Mucosa of gallbladder (tissue), 1 donor: Measurements from ENCODE around the gene RNF149. TPM values are rescaled to one million over a fixed set of nuclear protein-coding genes. Genes with fewer than 3 reads are reported as not detected.
"Not testable (repeated sequence)": the region's sequence is repeated elsewhere in the genome, so short reads cannot be mapped to it uniquely, and the experiment has no call there.

Source experiments
- DNase-seq: peaks from one replicate; pipeline ENCODE4 v3.0.0-alpha.2; 2020; ENCODE audit warnings: low spot score
- total RNA-seq: library from RNA; stranded (reverse); gene quantifications from one replicate; pipeline ENCODE4 v1.2.1, GENCODE V29; 2021
- donor health status: DM: no; HTN: no; CAD: no.

Gene RNF149
- total RNA-seq, 1 donor from 2014 or later = 54.9 TPM

GRCh38 chr2:101255501-101255900, 53.0 kb downstream of the RNF149 start:
- no peak for DNase-seq

- no peak for DNase-seq
Observed at GRCh38 chr2:101253703-101254450, 54.6 kb downstream of the RNF149 start.

DNA sequence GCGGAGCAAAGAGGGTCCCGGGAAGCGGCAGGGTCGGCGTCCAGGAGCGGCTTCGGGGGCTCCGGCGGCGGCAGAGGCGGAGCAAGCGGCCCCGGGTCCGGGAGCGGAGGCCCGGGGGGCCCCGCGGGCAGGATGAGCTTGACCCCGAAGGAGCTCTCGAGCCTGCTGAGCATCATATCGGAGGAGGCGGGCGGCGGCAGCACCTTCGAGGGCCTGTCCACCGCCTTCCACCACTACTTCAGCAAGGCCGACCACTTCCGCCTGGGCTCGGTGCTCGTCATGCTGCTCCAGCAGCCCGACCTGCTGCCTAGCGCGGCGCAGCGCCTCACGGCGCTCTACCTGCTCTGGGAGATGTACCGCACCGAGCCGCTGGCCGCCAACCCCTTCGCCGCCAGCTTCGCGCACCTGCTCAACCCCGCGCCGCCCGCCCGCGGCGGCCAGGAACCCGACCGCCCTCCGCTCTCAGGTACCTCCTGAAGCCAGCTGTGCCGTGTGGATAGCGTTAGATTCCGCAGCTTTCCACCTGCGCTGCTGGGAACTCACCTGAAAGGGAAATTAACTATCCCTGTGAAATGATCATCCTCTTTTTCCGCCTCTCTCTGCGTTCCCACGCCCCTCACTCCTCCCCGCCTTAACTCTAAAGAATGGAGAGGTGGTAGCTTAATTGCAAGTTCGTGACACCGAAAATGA, 55.3 kb downstream of the RNF149 start:
- peak; percentile 61 for DNase-seq

DNA sequence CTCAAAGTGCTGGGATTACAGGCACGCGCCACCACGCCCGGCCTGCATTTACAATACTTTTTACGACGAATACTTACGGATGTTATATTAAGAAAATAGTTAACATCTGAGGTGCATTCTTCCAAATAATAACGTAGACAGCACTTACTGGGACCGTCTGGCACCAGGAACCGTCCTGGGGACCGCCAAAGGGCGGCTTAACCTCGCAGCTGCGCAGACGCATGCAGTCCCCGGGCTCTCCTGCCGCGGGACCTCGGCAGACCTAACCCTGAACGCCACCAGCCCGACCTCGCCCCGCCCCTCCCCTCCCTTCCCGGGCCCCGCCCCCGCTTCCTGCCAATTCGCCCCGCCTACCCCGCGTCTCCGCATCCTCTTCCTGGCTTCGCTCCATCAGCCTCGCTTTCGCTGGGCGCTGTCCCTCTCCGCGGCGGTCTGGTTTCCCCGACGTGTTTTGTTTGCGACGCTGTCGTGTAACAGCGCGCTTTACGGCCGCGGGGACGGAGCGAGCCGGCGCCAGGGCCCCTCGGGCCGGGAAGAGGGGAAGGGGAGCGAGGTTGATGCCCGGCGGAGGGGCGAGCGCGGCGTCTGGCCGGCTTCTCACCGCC, 56.0 kb downstream of the RNF149 start, which contains the start of gene CNOT11:
CNOT11 (plus strand) TSS at position 479 of the 605 bp plus-strand sequence; CDS start at position 558, 79 bp downstream.
- DNase-seq = peak; percentile 100

DNA sequence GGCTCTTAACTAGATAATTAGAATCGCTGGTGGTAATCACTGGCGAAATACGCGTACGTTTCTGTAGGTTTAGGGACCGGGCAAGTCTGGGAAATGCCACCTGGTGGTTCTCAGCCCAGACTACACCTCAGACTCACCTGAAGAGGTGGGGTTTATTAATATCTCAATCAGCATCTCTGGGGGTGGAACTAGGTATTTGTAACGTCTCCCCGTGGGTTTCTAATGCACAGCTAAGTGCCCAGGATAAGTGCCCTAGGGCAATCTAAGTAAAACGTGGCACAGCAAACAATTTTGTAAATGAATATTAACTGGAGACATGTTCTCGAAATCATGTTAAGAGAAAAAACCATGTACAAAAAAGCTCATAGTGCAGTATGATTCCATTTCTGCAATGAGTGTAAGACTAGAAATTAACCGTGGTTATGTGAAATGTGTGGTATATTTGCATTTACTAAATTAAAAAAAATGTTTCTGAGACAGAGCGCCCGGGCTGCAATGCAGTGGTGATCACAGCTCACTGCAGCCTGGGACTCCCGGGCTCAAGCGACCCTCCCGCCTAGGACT, 56.6 kb downstream of the RNF149 start:
- DNase-seq = peak; percentile 58

GRCh38 chr2:101251246-101251781, 57.2 kb downstream of the RNF149 start:
- not testable (repeated sequence) for DNase-seq

GRCh38 chr2:101249826-101250225, 58.7 kb downstream of the RNF149 start:
- DNase-seq = no peak

- DNase-seq = not testable (repeated sequence)
Observed at GRCh38 chr2:101248756-101249155, 59.7 kb downstream of the RNF149 start.

DNA sequence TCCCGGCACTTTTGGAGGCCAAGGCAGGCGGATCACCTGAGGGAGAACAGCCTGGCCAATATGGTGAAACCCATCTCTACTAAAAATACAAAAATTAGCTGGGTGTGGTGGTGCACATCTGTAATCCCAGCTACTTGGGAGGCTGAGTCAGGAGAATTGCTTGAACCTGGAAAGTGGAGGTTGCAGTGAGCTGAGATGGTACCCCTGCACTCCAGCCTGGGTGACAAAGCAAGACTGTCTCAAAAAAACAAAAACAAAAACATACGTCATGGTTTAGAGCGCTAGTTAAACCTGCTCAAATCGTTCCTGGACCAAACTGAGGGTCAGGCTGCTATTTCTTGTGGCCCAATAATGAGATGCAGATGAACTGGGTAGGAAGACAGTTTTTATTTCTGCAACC, 63.0 kb downstream of the RNF149 start:
- DNase-seq = not testable (repeated sequence)

- DNase-seq = not testable (repeated sequence)
Observed at GRCh38 chr2:101244899-101245298, 63.6 kb downstream of the RNF149 start.

DNA sequence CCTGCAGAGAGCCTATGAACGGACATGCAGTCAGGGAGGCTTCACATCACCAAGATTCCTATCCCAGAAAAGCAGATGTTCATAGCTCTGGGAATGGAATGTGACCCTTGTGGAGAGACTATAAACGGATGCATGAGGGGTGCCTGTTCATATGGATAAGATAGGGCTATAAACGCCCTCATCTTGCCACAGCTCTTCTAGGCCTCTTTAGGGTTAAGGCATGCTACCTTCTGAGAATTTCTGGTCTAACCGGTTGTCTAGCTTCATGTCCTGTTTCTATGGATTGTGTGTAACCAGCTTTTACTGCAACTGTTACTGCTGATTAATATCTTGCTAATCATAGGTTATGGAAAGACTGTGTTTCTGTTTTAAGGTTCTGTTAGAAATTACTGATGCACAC, 64.1 kb downstream of the RNF149 start:
- not testable (repeated sequence) for DNase-seq

DNA sequence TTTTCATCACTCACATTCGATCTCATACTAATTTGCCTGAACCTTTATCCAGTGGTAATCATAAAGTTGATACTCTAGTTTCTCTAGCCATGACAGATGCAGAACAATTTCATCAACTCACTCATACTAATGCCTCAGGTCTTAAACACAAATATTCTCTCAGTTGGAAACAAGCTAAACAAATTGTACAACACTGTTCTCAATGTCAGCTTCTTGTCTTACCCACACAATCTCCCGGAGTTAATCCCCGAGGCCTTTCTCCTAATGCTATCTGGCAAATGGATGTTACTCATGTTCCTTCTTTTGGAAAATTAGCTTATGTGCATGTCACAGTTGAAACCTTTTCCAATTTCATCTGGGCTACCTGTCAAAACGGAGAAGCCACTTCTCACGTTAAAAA, 67.3 kb downstream of the RNF149 start:
- no peak for DNase-seq

DNA sequence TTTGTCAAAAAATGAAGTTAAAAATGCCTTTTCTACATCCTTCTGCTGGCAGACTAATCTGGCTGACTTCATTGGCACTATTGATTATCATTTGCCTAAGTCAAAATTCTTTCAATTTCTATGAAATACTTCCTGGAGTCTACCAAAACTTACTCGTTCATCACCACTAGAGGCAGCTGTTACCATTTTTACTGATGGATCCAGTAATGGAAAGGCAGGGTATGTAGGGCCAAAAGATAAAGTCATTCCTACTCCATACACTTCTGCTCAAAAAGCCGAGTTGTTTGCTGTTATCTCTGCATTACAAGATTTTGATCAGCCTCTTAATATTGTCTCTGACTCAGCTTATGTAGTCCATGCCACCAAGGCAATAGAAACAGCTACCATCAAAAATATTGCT, 67.8 kb downstream of the RNF149 start:
- not testable (repeated sequence) for DNase-seq

GRCh38 chr2:101239760-101240118, 68.8 kb downstream of the RNF149 start:
- DNase-seq = not testable (repeated sequence)

- peak; percentile 86 for DNase-seq
Observed at GRCh38 chr2:101238930-101239759, 69.4 kb downstream of the RNF149 start.

GRCh38 chr2:101237944-101238343, 70.6 kb downstream of the RNF149 start:
- not testable (repeated sequence) for DNase-seq

- not testable (repeated sequence) for DNase-seq
Observed at GRCh38 chr2:101235956-101236355, 72.5 kb downstream of the RNF149 start.

DNA sequence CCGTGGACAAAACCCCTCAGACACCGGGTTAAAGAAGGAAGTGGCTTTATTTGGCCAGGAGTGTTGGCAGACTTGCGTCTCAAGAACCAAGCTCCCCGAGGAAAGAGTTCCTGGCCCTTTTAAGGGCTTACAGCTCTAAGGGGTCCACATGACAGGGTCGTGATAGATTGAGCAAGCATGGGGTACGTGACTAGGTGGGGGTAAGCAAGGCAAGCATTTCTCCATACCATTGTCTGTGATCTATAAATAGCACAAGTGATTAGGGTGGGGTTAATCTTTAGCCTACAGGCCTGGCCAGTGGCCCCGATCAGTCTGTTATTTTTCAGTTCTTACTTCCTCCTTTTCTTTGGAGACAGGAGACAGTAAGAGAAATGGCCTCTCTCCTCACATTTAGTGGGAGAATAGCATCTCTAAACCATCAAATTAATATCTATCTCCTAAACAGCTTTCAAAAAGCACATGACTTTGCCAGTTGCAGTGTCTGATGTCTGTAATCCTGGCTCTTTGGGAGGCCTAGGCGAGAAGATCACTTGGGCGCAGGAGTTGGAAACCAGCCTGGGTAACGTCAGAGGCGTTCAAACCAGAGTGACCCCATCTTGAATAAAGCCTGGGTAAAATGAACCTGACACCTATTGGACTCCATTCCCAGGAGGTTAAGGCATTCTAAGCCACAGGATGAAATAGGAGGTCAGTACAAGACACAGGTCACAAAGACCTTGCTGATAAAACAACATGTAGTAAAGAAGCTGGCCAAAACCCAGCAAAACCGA, 74.1 kb downstream of the RNF149 start:
- DNase-seq = peak; percentile 70

- no peak for DNase-seq
Observed at GRCh38 chr2:101232770-101233169, 75.7 kb downstream of the RNF149 start.
